Transverse colon (tissue), 4 donors: Measurements from ENCODE around the gene NR2F6. TPM values are rescaled to one million over a fixed set of nuclear protein-coding genes. Genes with fewer than 3 reads are reported as not detected.

ENCODE experiments used
- DNase-seq: peaks from one replicate; pipeline ENCODE4 v3.0.0-alpha.2; 2019
- H3K27ac ChIP-seq, 4 donors: fragments of 200-600 bp; sonication (generic); 2 replicates each; pipeline ENCODE4 v1.5.1; 2016 to 2018; ENCODE audit warnings: inconsistent platforms in 4 of 4
- H3K27me3 ChIP-seq: fragments of 200-600 bp; sonication (generic); 2 replicates; pipeline ENCODE4 v1.5.1; 2017; ENCODE audit warnings: inconsistent platforms
- H3K36me3 ChIP-seq, 4 donors: fragments of 200-600 bp; sonication (generic); 2 replicates each; pipeline ENCODE4 v1.5.1; 2017 to 2019; ENCODE audit warnings: inconsistent platforms in 4 of 4
- H3K4me1 ChIP-seq, 4 donors: fragments of 200-600 bp; sonication (generic); 2 replicates each; pipeline ENCODE4 v1.5.1; 2017 to 2020; ENCODE audit warnings: inconsistent platforms in 4 of 4
- H3K4me3 ChIP-seq, 4 donors: fragments of 200-600 bp; sonication (generic); 1 replicate in 1 of 4; 2 replicates in 3 of 4; pipeline versions ENCODE4 v1.5.1 to v1.6.1; 2017 to 2019; ENCODE audit warnings: inconsistent platforms in 4 of 4
- H3K9me3 ChIP-seq, 2 donors: fragments of 200-600 bp; sonication (generic); 2 replicates each; pipeline ENCODE4 v1.5.1; 2017 to 2019; ENCODE audit warnings: inconsistent platforms in 2 of 2
- CTCF ChIP-seq, 5 experiments: fragments of 200-600 bp in 3 of 5; fragments of 450-650 bp in 2 of 5; sonication (generic) in 3 of 5; IDR thresholded peaks; 1 replicate in 2 of 5; 2 replicates in 3 of 5; pipeline ENCODE4 v1.5.1; 2016 to 2017; ENCODE audit warnings: antibody characterized with exemption in 5 of 5, inconsistent platforms in 3 of 5, mild to moderate bottlenecking in 2 of 5, moderate library complexity in 1 of 5
- EP300 ChIP-seq: sonication (generic); formaldehyde crosslinking; IDR thresholded peaks from one replicate; pipeline ENCODE4 v1.6.1; 2017; ENCODE audit warnings: antibody characterized with exemption, low read depth
- POLR2A ChIP-seq: fragments of 450-650 bp; IDR thresholded peaks from one replicate; pipeline ENCODE4 v1.6.1; 2016; ENCODE audit warnings: antibody characterized with exemption, mild to moderate bottlenecking, moderate library complexity
- POLR2AphosphoS5 ChIP-seq, 3 donors: sonication (generic); formaldehyde crosslinking; IDR thresholded peaks; one replicate each; pipeline ENCODE4 v1.6.1; 2016; ENCODE audit warnings: antibody characterized with exemption in 3 of 3
- WGBS, 2 donors: methylation state at CpG; one replicate each; pipeline ENCODE4 v1.1.5; 2018; ENCODE audit warnings: low coverage in 1 of 2; 5-methylcytosine and 5-hydroxymethylcytosine counted together
- in situ Hi-C, 4 donors: fragments of 200-750 bp; cut with MboI; loops; one replicate each; pipeline versions ENCODE4 v1.15.0 to v1.15.1; 2017; ENCODE audit warnings: low sequenced_read_pairs in 3 of 4, low pct_ligation_motif_present in 1 of 4, low pct_unique_long_range_greater_than_20kb in 1 of 4
- intact Hi-C: fragments of 100-400 bp; cut with DNase I; formaldehyde crosslinking; loops from one replicate; pipeline ENCODE4 v1.15.1; 2023; ENCODE audit warnings: low total_unique reads
- total RNA-seq, 4 donors: library from RNA; depleted of rRNA; stranded (reverse); fragments of >200 nt; gene quantifications; one replicate each; pipeline ENCODE4 v1.1.0, GENCODE V29; 2016

Gene NR2F6
- total RNA-seq, 4 donors from 2014 or later: 156 to 362 (median 206) TPM

- peaks cover 4 to 18% (median 12%) of the 10 kb centered on the region in 4 donors for H3K4me1 ChIP-seq
- in situ Hi-C loops: loop anchor here in 1 of 4 donors (10.0 kb wide), 1 partner anchor 70 kb away; the partner anchor contains the start of gene ANKLE1
- H3K9me3 ChIP-seq: no peaks in the 10 kb centered on the region
- peaks cover 0 to 22% (median 9%) of the 10 kb centered on the region in 4 donors for H3K36me3 ChIP-seq
- DNase-seq: no peak
- no peak for TF ChIP-seq POLR2A
- no peak for TF ChIP-seq POLR2AphosphoS5 (IDR thresholded peaks at IDR 0.05)
- no peak for TF ChIP-seq CTCF (IDR thresholded peaks at IDR 0.05)
- H3K27ac ChIP-seq: peak overlapping the region; percentile 85 to 94 (median 91)
- peak overlapping the region; percentile 44 to 80 (median 68) for H3K4me3 ChIP-seq
- intact Hi-C loops: no loop called here
- H3K27me3 ChIP-seq: no peaks in the 10 kb centered on the region
- WGBS, 2 donors: 33% methylated on average over 16 of the region's 16 CpGs; no CpG with 5 or more reads in 1 of the 2 donors
These were observed 31.1 kb downstream of the NR2F6 start for GRCh38 chr19:17214508-17215126.

- H3K4me1 ChIP-seq: peaks cover 4 to 18% (median 12%) of the 10 kb centered on the region in 4 donors
- H3K27me3 ChIP-seq: no peaks in the 10 kb centered on the region
- 96% methylated on average over 4 of the region's 5 CpGs; no CpG with 5 or more reads in 1 of the 2 donors for WGBS, 2 donors
- TF ChIP-seq EP300: no peak
- TF ChIP-seq POLR2A: no peak
- no peak for TF ChIP-seq POLR2AphosphoS5 (IDR thresholded peaks at IDR 0.05)
- TF ChIP-seq CTCF (IDR thresholded peaks at IDR 0.05): no peak
- no peak overlapping the region for H3K27ac ChIP-seq
- no peak for DNase-seq
- intact Hi-C loops (no loop called here), in situ Hi-C loops (loop anchor here in 1 of 4 donors (10.0 kb wide), 1 partner anchor 71 kb away; the partner anchor contains the start of gene ANKLE1)
- no peaks in the 10 kb centered on the region for H3K9me3 ChIP-seq
- peaks cover 0 to 22% (median 9%) of the 10 kb centered on the region in 4 donors for H3K36me3 ChIP-seq
- no peak overlapping the region for H3K4me3 ChIP-seq
These were observed 32.4 kb downstream of the NR2F6 start for GRCh38 chr19:17213334-17213733.

DNA sequence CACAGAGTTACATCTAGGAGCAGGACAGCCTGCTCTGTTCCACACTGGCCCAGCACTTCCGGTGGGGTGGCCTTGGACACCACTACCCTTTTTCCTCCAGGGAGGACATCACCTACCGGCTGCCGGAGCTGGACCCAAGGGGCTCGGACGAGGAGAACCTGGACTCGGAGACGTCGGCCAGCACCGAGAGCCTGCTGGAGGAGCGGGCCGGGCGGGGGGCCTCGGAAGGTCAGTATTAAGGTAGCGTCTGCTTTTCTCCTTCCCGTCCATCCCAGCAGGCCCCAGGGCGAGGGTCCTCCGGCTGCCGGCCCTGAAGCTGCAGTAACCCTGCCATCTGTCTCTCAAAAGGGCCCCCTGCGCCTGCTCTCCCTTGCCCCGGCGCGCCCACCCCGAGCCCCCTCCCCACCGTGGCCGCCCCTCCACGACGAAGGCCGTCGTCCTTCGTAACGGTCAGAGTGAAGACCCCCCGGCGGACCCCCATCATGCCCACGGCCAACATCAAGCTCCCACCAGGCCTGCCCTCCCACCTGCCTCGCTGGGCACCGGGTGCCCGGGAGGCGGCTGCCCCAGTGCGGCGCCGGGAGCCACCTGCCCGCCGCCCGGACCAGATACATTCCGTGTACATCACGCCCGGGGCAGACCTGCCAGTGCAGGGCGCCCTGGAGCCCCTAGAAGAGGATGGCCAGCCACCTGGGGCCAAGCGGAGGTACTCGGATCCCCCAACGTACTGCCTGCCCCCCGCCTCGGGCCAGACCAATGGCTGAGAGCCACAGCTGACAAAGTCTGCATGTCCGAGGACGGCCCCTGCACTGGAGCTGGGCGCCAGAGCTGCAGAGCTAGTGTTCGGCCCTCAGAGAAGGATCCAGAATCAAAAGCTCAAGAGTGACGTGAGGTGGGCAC, 33.9 kb downstream of the NR2F6 start:
- Histone ChIP-seq H3K36me3 (peaks cover 0 to 10% (median 4%) of the 10 kb centered on the region in 4 donors), H3K9me3 (no peaks in the 10 kb centered on the region), H3K4me1 (peaks cover 4 to 18% (median 12%) of the 10 kb centered on the region in 4 donors), H3K4me3 (no peak overlapping the region), H3K27me3 (no peaks in the 10 kb centered on the region), H3K27ac (no peak overlapping the region)
- intact Hi-C loops (no loop called here), in situ Hi-C loops (loop anchor here in 1 of 4 donors (10.0 kb wide), 1 partner anchor 73 kb away; the partner anchor contains the start of gene ANKLE1)
- DNase-seq: no peak
- TF ChIP-seq CTCF (IDR thresholded peaks at IDR 0.05): no peak
- no peak for TF ChIP-seq EP300
- no peak for TF ChIP-seq POLR2A
- TF ChIP-seq POLR2AphosphoS5 (IDR thresholded peaks at IDR 0.05): no peak
- WGBS, 2 donors: 87 to 93% methylated on average over 3 to 44 of the region's 58 CpGs

GRCh38 chr19:17210296-17210695, 35.4 kb downstream of the NR2F6 start:
- Histone ChIP-seq H3K27me3 (no peaks in the 10 kb centered on the region), H3K27ac (no peak overlapping the region), H3K4me3 (no peak overlapping the region), H3K4me1 (peaks cover 0 to 10% (median 5%) of the 10 kb centered on the region in 4 donors), H3K9me3 (no peaks in the 10 kb centered on the region), H3K36me3 (peaks cover 0 to 10% (median 4%) of the 10 kb centered on the region in 4 donors)
- in situ Hi-C loops (loop anchor here in 1 of 4 donors (10.0 kb wide), 1 partner anchor 75 kb away; the partner anchor contains the start of gene ANKLE1), intact Hi-C loops (no loop called here)
- no peak for TF ChIP-seq POLR2AphosphoS5 (IDR thresholded peaks at IDR 0.05)
- TF ChIP-seq EP300: no peak
- no peak for TF ChIP-seq CTCF (IDR thresholded peaks at IDR 0.05)
- TF ChIP-seq POLR2A: no peak
- WGBS, 2 donors: 82% methylated on average over 10 of the region's 14 CpGs; no CpG with 5 or more reads in 1 of the 2 donors
- no peak for DNase-seq
